Trophoblast cell (in vitro differentiated cells and primary cell): ENCODE data around the gene ZNF714.

Experiments
- DNase-seq, 2 donors: peaks; one replicate each; pipeline ENCODE4 v3.0.0-alpha.2; 2016
- H2AFZ ChIP-seq: 2 replicates; pipeline ENCODE4 v1.6.1; 2013; ENCODE audit warnings: low read length, moderate library complexity, mild to moderate bottlenecking; ENCODE audit not compliant: insufficient read depth, poor library complexity
- H2AK5ac ChIP-seq: 2 replicates; pipeline ENCODE4 v1.6.1; 2013; ENCODE audit warnings: mild to moderate bottlenecking, low read length
- H2BK120ac ChIP-seq: 2 replicates; pipeline ENCODE4 v1.6.1; 2013; ENCODE audit warnings: low read length, mild to moderate bottlenecking, moderate library complexity; ENCODE audit not compliant: insufficient read depth, poor library complexity
- H2BK12ac ChIP-seq: 2 replicates; pipeline ENCODE4 v1.6.1; 2013; ENCODE audit warnings: mild to moderate bottlenecking, low read length, moderate library complexity
- H2BK5ac ChIP-seq: 2 replicates; pipeline ENCODE4 v1.6.1; 2013; ENCODE audit warnings: low read length, low read depth, moderate library complexity, mild to moderate bottlenecking; ENCODE audit not compliant: poor library complexity
- H3K14ac ChIP-seq: 2 replicates; pipeline ENCODE4 v1.6.1; 2013; ENCODE audit warnings: mild to moderate bottlenecking, low read length
- H3K18ac ChIP-seq: 2 replicates; pipeline ENCODE4 v1.6.1; 2013; ENCODE audit warnings: mild to moderate bottlenecking, low read length
- H3K23ac ChIP-seq: 2 replicates; pipeline ENCODE4 v1.6.1; 2013; ENCODE audit warnings: low read length
- H3K27ac ChIP-seq: 2 replicates; pipeline ENCODE4 v1.5.1; 2013; ENCODE audit warnings: low read depth, mild to moderate bottlenecking, inconsistent platforms, low read length, moderate library complexity
- H3K27me3 ChIP-seq: 2 replicates; pipeline ENCODE4 v1.6.1; 2013; ENCODE audit warnings: inconsistent platforms, mild to moderate bottlenecking, low read length, moderate library complexity; ENCODE audit not compliant: insufficient read depth
- H3K36me3 ChIP-seq, 2 experiments: 1 replicate in 1 of 2; 2 replicates in 1 of 2; pipeline ENCODE4 v1.6.1; 2013; ENCODE audit warnings: low read length in 2 of 2, mild to moderate bottlenecking in 2 of 2, moderate library complexity in 1 of 2; ENCODE audit not compliant: insufficient read depth in 2 of 2, control insufficient read depth in 1 of 2
- H3K4ac ChIP-seq: 2 replicates; pipeline ENCODE4 v1.6.1; 2013; ENCODE audit warnings: low read depth, mild to moderate bottlenecking, low read length, moderate library complexity
- H3K4me1 ChIP-seq, 2 experiments: 1 replicate in 1 of 2; 2 replicates in 1 of 2; pipeline ENCODE4 v1.6.1; 2013; ENCODE audit warnings: low read length in 2 of 2, mild to moderate bottlenecking in 2 of 2, moderate library complexity in 1 of 2; ENCODE audit not compliant: insufficient read depth in 2 of 2, control insufficient read depth in 1 of 2
- H3K4me2 ChIP-seq: 2 replicates; pipeline ENCODE4 v1.6.1; 2013; ENCODE audit warnings: inconsistent platforms, mild to moderate bottlenecking, low read length, moderate library complexity
- H3K4me3 ChIP-seq: 2 replicates; pipeline ENCODE4 v1.5.1; 2013; ENCODE audit warnings: mild to moderate bottlenecking, low read depth, low read length, inconsistent platforms
- H3K79me1 ChIP-seq: one replicate; pipeline ENCODE4 v1.6.1; 2013; ENCODE audit warnings: low read length
- H3K79me2 ChIP-seq: 2 replicates; pipeline ENCODE4 v1.6.1; 2013; ENCODE audit warnings: low read length, mild to moderate bottlenecking; ENCODE audit not compliant: control insufficient read depth, insufficient read depth, poor library complexity
- H3K9ac ChIP-seq: 2 replicates; pipeline ENCODE4 v1.6.1; 2013; ENCODE audit warnings: mild to moderate bottlenecking, low read length
- H3K9me3 ChIP-seq: 2 replicates; pipeline ENCODE4 v1.6.1; 2013; ENCODE audit warnings: low read depth, mild to moderate bottlenecking, control low read depth, inconsistent platforms, low read length; ENCODE audit not compliant: insufficient read depth
- H4K12ac ChIP-seq: 2 replicates; pipeline ENCODE4 v1.6.1; 2013; ENCODE audit warnings: low read depth, mild to moderate bottlenecking, low read length, moderate library complexity
- H4K8ac ChIP-seq: 2 replicates; pipeline ENCODE4 v1.6.1; 2013; ENCODE audit warnings: low read depth, mild to moderate bottlenecking, low read length, moderate library complexity
- H4K91ac ChIP-seq: one replicate; pipeline ENCODE4 v1.6.1; 2013; ENCODE audit warnings: low read depth, mild to moderate bottlenecking, low read length, moderate library complexity
- WGBS: extraction: QIAGEN DNeasy Blood & Tissue Kit; methylation state at CpG from one replicate; pipeline ENCODE4 v1.1.7; 2013; ENCODE audit warnings: missing lambda C conversion rate; ENCODE audit not compliant: insufficient read length, insufficient coverage; ENCODE audit errors: extremely low coverage; 5-methylcytosine and 5-hydroxymethylcytosine counted together

The ZNF714 gene

DNA sequence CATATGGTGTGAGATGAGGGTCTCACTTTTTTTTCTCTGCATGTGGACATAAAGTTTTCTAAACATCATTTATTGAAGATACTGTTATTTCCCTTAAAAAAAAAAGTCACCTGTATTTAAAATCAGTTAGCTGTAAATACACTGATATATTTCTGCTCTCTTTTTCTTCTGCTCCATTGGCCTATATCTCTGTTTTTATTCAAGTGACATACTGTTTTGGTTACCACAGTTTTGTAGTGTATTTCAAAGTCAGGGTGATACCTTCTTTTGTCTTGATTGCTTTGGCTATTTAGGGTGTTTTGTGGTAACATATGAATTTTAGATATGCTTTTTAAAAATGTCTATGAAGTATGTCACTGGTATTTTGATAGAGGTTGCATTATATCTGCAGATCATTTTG lies 44.1 kb downstream of the ZNF714 start:
- Histone ChIP-seq H3K4me1 (peaks cover 2 to 9% of the 10 kb centered on the region in 2 experiments), H3K79me1 (peaks cover 19% of the 10 kb centered on the region)
- DNase-seq, result no peak

DNA sequence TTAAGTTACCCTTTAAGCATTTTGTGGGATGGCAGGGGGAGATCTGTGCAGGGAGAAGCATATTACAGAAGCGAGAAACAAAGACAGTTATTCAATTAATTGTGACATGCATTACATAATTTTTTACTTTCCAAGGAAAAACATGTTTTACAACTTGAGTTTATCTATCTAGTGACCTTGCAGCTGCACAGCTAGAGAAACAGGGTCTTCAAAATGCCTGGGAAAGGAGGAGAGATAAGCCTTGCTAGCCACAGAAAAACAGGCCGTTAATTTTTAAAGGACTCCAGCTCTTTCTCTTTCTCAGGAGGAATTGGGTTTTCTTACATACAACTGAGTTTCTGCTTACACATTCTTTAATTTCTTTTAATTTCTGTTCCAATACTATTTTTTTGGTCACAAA lies 45.0 kb downstream of the ZNF714 start:
- Histone ChIP-seq H2BK5ac (no peak overlapping the region), H3K27me3 (no peaks in the 10 kb centered on the region), H3K4me2 (no peak overlapping the region), H4K12ac (no peak overlapping the region), H3K18ac (no peak overlapping the region), H2BK120ac (no peak overlapping the region), H3K9ac (no peak overlapping the region), H3K4me3 (no peak overlapping the region), H4K91ac (no peak overlapping the region), H4K8ac (no peak overlapping the region), H3K9me3 (peaks cover 2% of the 10 kb centered on the region), H2BK12ac (no peak overlapping the region), H3K14ac (no peak overlapping the region), H3K4me1 (peaks cover 2 to 9% of the 10 kb centered on the region in 2 experiments), H3K36me3 (peaks cover 5 to 8% of the 10 kb centered on the region in 2 experiments), H3K79me1 (peaks cover 24% of the 10 kb centered on the region), H3K23ac (no peak overlapping the region), H3K4ac (no peak overlapping the region), H3K27ac (peak overlapping the region; percentile 41), H3K79me2 (no peaks in the 10 kb centered on the region), H2AK5ac (no peak overlapping the region), H2AFZ (no peak overlapping the region)
- no CpG with 5 or more reads among the region's 2 CpGs for WGBS
- DNase-seq, result peak in 1 of 2 donors; percentile 8

More for the DNA sequence above, 44.1 kb downstream of the ZNF714 start:
- Histone ChIP-seq H2BK12ac (no peak overlapping the region), H3K79me2 (no peaks in the 10 kb centered on the region), H3K27me3 (no peaks in the 10 kb centered on the region), H4K91ac (no peak overlapping the region), H3K14ac (no peak overlapping the region), H2BK120ac (no peak overlapping the region), H3K9me3 (no peaks in the 10 kb centered on the region), H3K36me3 (peaks cover 5 to 8% of the 10 kb centered on the region in 2 experiments), H3K9ac (no peak overlapping the region), H4K8ac (no peak overlapping the region), H3K23ac (no peak overlapping the region), H3K18ac (no peak overlapping the region), H3K27ac (no peak overlapping the region), H2AK5ac (no peak overlapping the region), H3K4me2 (no peak overlapping the region), H3K4ac (no peak overlapping the region), H4K12ac (no peak overlapping the region), H2AFZ (no peak overlapping the region), H2BK5ac (no peak overlapping the region), H3K4me3 (no peak overlapping the region)

DNA sequence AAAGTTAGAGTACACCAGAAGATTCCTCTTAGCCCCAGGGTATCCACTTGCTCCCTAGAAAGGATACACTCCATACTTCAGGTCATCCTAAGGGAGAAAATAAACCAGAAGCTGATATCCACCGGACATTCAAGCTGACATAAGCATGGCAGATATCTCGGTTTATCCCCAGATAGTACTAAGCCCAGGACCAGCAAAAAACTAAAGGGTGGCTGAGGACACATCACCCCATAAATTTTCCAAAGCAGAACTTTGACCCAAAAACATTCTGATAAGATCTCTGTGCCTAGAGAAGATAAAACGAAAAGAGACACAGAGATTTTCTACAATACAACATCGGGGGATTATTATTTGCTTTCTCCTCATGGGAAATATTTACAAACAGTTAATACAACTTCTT lies 45.9 kb downstream of the ZNF714 start:
- peaks cover 24% of the 10 kb centered on the region for H3K79me1 ChIP-seq
- no peak overlapping the region for H4K12ac ChIP-seq
- no peak overlapping the region for H3K9ac ChIP-seq
- H3K4me3 ChIP-seq, result no peak overlapping the region
- no peak overlapping the region for H2BK12ac ChIP-seq
- no peak for DNase-seq
- no peak overlapping the region for H4K91ac ChIP-seq
- no peak overlapping the region for H2BK5ac ChIP-seq
- peak overlapping the region; percentile 28 for H3K27ac ChIP-seq
- peaks cover 2% of the 10 kb centered on the region for H3K9me3 ChIP-seq
- H4K8ac ChIP-seq, result no peak overlapping the region
- H3K79me2 ChIP-seq, result no peaks in the 10 kb centered on the region
- H3K27me3 ChIP-seq, result no peaks in the 10 kb centered on the region
- H3K14ac ChIP-seq, result no peak overlapping the region
- no peak overlapping the region for H3K18ac ChIP-seq
- H3K23ac ChIP-seq, result no peak overlapping the region
- H3K36me3 ChIP-seq, result peaks cover under 1 to 2% of the 10 kb centered on the region in 2 experiments
- H3K4me2 ChIP-seq, result no peak overlapping the region
- H3K4me1 ChIP-seq, result peaks cover 2 to 9% of the 10 kb centered on the region in 2 experiments
- H2AFZ ChIP-seq, result no peak overlapping the region
- peak overlapping the region; percentile 66 for H2BK120ac ChIP-seq
- no CpG with 5 or more reads among the region's 4 CpGs for WGBS
- H3K4ac ChIP-seq, result no peak overlapping the region
- H2AK5ac ChIP-seq, result no peak overlapping the region

DNA sequence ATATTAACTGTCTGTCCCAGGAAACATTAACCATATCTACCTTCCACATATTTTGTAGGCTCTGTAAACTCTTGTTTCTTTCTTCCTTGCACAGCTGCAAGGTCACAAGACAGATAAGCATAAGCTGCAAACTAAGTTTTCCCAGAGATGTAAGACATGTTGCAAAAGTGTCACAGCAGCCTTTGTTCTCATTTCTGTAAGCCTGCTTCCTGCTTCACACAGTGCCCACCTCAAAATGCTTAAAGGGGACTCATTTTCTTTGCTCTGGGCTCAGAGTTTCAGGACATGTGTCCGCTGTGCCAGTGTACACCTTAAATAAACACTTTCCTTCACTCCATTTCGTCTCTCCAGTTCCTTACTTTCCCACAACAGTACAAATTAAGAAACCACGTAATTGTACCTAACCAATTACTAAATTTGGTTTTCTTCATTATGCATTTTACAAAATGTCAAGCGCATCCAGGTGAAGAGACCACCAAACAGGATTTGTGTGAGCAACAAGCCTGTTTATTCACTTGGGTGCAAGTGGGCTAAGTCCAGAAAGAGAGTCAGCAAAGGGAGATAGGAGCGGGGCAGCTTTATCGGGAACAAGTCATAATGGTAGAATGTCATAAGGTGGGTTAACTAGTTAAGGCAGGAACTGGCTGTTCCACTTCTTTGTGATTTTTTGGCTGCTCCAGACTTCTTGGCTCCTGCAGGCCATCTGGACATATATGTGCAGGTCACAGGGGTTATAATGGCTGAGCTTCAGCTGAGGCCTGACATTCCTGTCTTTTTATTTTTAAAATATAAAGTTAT lies 47.1 kb downstream of the ZNF714 start:
- Histone ChIP-seq H3K27me3 (no peaks in the 10 kb centered on the region), H3K79me1 (peaks cover 26% of the 10 kb centered on the region), H3K4me1 (peaks cover 4 to 12% of the 10 kb centered on the region in 2 experiments), H2BK120ac (peak overlapping the region; percentile 89), H3K27ac (peak overlapping the region; percentile 98), H3K36me3 (peaks cover 0 to 2% of the 10 kb centered on the region in 2 experiments), H3K4me2 (peak overlapping the region; percentile 28), H2AK5ac (peak overlapping the region; percentile 64), H4K91ac (peak overlapping the region; percentile 82), H2AFZ (no peak overlapping the region), H3K9me3 (peaks cover 2% of the 10 kb centered on the region), H3K23ac (no peak overlapping the region), H4K12ac (no peak overlapping the region), H2BK5ac (peak overlapping the region; percentile 89), H2BK12ac (peak overlapping the region; percentile 55), H3K18ac (no peak overlapping the region), H3K4ac (peak overlapping the region; percentile 47), H3K14ac (peak overlapping the region; percentile 64), H3K4me3 (no peak overlapping the region), H3K79me2 (no peaks in the 10 kb centered on the region), H3K9ac (no peak overlapping the region), H4K8ac (peak overlapping the region; percentile 50)
- DNase-seq, result peak in 1 of 2 donors; percentile 12
- WGBS, result 100% methylated on average over 1 of the region's 6 CpGs
